Fibroblast of villous mesenchyme (primary cell): ENCODE measurements around the gene EPN2. TPM values are rescaled to one million over a fixed set of nuclear protein-coding genes. Genes with fewer than 3 reads are reported as not detected.

Experiments
- DNase-seq: peaks from one replicate; pipeline ENCODE4 v3.0.0-alpha.2; 2010; ENCODE audit warnings: low read depth
- H3K4me3 ChIP-seq: 2 replicates; pipeline ENCODE4 v1.5.1; 2011; ENCODE audit warnings: low read depth, mild to moderate bottlenecking, low read length
- total RNA-seq: library from RNA; depleted of rRNA; stranded (reverse); fragments of >200 nt; gene quantifications from 2 replicates; pipeline ENCODE4 v1.2.3, GENCODE V29; 2012
- TF ChIP-seq, protein P1 (sequence below): IDR thresholded peaks from 2 replicates; pipeline ENCODE4 v1.5.1; 2012; ENCODE audit warnings: low read depth, mild to moderate bottlenecking, low read length; ENCODE audit not compliant: insufficient read depth

EPN2 gene
- total RNA-seq, 1 donor: 30.2 TPM

DNA sequence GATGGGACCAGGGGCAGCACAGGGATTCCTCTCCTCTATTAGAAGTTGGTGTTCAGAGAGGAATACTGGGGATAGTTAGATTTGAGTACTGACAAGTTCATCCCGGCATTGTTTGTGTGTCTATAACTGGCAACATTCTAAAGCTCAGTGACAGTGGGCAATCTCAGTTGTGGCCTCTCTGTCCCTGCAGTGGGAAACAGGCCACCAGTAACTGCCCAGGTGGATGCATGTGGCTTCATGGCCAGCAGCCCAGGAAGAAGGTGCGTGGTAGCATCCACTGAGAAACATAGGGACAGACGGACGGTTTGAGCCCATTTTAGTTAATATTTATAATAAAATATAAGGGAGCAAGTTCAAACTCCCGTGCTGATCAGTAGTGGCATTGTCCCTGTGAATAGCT, 73.8 kb downstream of the EPN2 start:
- no peak overlapping the region for H3K4me3 ChIP-seq
- DNase-seq: no peak
- TF ChIP-seq, protein P1, sequence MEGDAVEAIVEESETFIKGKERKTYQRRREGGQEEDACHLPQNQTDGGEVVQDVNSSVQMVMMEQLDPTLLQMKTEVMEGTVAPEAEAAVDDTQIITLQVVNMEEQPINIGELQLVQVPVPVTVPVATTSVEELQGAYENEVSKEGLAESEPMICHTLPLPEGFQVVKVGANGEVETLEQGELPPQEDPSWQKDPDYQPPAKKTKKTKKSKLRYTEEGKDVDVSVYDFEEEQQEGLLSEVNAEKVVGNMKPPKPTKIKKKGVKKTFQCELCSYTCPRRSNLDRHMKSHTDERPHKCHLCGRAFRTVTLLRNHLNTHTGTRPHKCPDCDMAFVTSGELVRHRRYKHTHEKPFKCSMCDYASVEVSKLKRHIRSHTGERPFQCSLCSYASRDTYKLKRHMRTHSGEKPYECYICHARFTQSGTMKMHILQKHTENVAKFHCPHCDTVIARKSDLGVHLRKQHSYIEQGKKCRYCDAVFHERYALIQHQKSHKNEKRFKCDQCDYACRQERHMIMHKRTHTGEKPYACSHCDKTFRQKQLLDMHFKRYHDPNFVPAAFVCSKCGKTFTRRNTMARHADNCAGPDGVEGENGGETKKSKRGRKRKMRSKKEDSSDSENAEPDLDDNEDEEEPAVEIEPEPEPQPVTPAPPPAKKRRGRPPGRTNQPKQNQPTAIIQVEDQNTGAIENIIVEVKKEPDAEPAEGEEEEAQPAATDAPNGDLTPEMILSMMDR: no peak

DNA sequence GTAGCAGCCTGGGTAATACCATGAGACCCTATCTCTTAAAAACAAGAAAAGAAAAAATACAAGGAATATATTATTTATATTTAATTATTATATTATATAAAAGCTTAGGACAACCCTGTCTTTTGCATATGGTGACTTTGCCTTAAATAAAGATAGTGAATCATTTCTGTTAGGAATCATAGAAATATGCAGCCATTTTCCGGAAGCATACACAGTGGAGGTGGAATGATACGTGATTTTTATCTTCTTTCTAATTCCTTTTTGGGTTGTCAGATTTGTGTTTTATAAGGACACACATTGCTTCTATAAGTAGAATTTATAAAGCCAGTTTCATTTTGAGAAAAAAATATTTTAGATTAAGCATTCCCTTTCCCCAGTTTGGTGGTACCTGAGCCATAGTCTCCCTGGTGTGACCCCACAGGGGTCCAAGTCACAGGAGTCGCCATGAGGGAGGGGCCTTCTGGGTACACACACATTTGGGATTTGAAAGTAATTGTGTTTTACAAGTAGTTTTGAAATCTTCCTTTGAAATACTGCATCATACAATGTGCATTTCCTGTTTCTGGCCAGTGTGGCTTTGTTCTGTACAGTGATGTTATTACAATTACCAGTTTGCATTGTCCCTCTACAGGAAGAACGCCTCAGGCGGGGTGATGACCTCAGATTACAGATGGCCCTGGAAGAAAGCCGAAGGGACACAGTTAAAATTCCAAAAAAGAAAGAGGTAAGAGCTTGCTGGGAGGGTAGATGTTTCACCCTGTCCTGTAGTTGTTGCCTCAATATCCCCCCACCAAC, 74.5 kb downstream of the EPN2 start:
- no peak overlapping the region for H3K4me3 ChIP-seq
- TF ChIP-seq, protein P1: no peak
- DNase-seq: no peak

DNA sequence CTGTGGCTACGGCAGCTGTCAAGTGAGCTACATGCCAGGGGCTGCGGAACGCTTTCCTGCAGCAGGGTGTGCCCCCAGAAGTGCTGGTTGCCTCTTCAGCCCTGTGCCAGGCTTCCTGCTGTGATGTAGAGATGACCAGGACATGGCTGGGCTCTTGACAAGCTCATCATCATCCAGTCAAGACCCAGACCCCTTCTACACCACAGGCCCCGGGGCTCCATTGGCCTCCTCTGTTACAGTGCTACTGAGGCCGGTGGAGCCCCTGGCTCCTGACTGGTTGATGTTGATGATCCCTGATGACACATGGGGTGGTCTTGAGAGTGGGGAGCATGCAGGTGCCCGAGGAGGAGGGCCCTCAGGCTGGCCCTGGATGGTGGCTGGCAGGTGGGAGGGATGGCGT, 75.2 kb downstream of the EPN2 start:
- TF ChIP-seq, protein P1: no peak
- DNase-seq: no peak
- H3K4me3 ChIP-seq: no peak overlapping the region

DNA sequence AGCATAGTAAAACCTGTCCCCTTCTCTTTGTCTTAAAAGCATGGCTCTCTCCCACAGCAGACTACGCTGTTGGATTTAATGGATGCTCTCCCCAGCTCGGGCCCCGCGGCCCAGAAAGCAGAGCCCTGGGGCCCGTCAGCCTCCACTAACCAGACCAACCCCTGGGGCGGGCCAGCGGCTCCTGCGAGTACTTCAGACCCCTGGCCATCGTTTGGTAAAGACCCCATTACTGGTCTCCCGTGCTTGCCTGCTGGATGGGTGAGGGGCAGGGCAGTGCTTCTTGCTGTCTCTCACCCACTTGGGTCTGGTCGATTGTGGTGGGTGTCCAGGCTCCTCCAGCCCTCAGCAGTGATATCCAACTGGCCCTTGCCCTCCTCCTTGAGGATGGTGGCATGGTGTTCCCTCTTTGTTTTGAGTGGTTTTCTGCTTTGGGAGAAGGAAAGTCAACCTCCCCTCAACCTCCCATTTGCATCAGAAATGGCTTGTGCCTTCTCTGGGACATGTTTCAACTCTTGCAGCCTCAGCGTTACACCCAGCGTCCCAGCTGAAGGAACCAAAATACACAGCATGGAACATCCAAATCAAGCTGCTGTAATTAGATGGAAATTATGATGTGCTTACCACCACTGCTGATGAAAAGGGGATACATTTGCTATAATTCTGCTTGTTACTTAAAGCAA, 76.0 kb downstream of the EPN2 start:
- TF ChIP-seq, protein P1: no peak
- H3K4me3 ChIP-seq: no peak overlapping the region
- no peak for DNase-seq

DNA sequence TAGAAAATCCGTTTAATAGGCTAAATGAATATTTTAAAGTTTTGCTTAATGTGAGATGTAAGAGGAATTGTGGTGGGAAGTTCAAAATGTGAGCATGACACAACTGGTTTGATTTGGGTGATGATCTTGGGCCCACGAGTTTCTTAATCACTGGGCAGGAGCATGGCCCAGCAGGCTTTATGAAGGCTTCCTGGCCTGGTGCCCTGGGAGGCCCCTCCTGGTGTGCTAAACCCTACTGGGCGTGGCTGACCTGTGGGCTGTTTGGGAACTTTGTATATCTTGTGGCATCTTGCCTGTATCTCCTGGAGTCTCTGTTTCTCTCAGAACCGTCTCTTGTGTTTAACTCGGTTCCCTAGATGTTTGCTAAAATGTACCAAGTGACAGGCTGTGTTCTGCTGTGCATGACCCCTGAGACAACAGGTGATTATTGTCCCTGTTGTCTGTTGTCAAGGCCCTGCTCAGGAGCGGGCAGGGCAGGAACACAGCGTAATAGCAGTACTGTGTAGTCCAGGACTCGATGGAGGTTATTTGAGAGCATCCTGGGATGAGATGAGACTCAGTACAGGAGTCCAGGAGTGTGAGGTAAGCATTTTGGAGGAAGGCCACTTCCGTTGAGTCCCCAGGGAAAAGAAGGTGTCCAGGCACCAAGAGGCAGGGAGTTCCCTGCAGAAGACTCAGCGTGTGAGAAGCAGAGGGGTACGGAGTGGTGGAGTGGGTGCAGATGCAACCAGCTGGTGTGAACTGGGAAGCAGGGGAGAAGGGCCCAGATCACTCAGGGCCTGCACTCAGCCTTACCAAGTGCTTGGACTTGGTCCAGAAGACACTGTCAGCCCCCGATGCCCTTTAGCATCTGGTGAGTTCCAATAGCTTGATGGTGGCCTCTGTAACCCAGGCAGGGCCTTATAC, 76.8 kb downstream of the EPN2 start:
- H3K4me3 ChIP-seq: no peak overlapping the region
- peak; percentile 55 for DNase-seq
- TF ChIP-seq, protein P1: no peak

DNA sequence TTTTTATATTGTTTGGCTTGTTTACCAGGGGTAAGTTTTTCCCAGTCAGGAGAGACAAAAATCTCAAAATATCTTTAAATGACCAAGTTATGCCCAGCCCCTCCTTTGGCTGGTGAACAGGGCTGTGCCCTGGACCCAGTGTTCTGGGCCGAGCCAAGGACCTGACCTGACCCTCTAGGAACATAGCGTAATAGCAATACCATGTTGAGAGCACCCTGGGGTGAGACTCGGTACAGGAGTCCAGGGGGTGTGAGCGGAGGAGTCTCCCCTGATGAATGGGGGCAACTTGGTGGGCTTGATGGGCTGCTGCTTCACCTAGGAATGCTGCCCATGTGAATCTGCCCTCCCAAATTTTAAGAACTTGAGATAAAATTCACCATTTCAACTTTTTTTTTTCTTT, 77.9 kb downstream of the EPN2 start:
- no peak overlapping the region for H3K4me3 ChIP-seq
- DNase-seq: no peak
- TF ChIP-seq, protein P1: no peak
